K562 (cell line): ENCODE results near the gene FAM184B. TPM values are rescaled to one million over a fixed set of nuclear protein-coding genes. Genes with fewer than 3 reads are reported as not detected.

Experiments used
- ATAC-seq: fragments of 200-7000 bp; cut with Tn5 transposase; 3 replicates; pipeline ENCODE4 v1.9.1; 2020; ENCODE audit warnings: moderate library complexity
- BruUV-seq: library from RNA; stranded (reverse); fragments of 400-500 nt; replicated peaks from 2 replicates; lab custom pipeline; 2021; lab: Mats Ljungman, UMichigan
- CTCF ChIA-PET: fragments of 300-600 bp; formaldehyde crosslinking; extraction: SDS; loops from one replicate; lab custom pipeline; 2021; ENCODE audit warnings: low intra/inter-chr PET ratio; lab: Yijun Ruan, JAX
- POLR2A ChIA-PET: fragments of 300-600, 350-650 bp; sonication (Branson Sonifier 250); formaldehyde crosslinking; extraction: SDS; loops from one replicate; lab custom pipeline; 2021; ENCODE audit warnings: antibody characterized with exemption, inconsistent platforms; lab: Yijun Ruan, JAX
- DNase-seq, 4 experiments: peaks; one replicate each; pipeline versions ENCODE4 v3.0.0 to v3.0.0-alpha.2; 2011 to 2018; ENCODE audit warnings: low spot score in 3 of 4, mixed read lengths in 3 of 4; ENCODE audit errors: extremely low read depth in 1 of 4
- FAIRE-seq: peaks from 2 replicates; lab custom pipeline; 2011; peaks lifted over from hg19 to GRCh38; lab: Jason Lieb, UNC
- H2AFZ ChIP-seq: 2 replicates; pipeline ENCODE4 v1.6.0; 2011; ENCODE audit warnings: low read depth, low read length, control low read depth, inconsistent platforms
- H3K27ac ChIP-seq: fragments of 200-600 bp; 3 replicates; pipeline ENCODE4 v1.8.0; 2011; ENCODE audit warnings: low read depth, mild to moderate bottlenecking, control low read depth, inconsistent platforms, low read length, moderate library complexity, mixed read lengths; ENCODE audit errors: extremely low read depth
- H3K27me3 ChIP-seq, 2 experiments: fragments of 300-600 bp in 1 of 2; 2 replicates in 1 of 2; 3 replicates in 1 of 2; pipeline versions ENCODE4 v1.6.0 to v1.8.0; 2011; ENCODE audit warnings: inconsistent platforms in 2 of 2, low read length in 2 of 2, mild to moderate bottlenecking in 1 of 2, mixed read lengths in 1 of 2, moderate library complexity in 1 of 2; ENCODE audit not compliant: control insufficient read depth in 2 of 2, insufficient read depth in 2 of 2
- H3K36me3 ChIP-seq: fragments of 300-600 bp; 3 replicates; pipeline ENCODE4 v1.8.0; 2011; ENCODE audit warnings: mild to moderate bottlenecking, low read length, inconsistent platforms; ENCODE audit not compliant: control insufficient read depth, insufficient read depth
- H3K4me1 ChIP-seq, 2 experiments: fragments of 200-600 bp in 1 of 2; replicated peaks in 1 of 2; 2 replicates in 1 of 2; 3 replicates in 1 of 2; pipeline versions ENCODE4 v1.5.1 to v1.8.0; 2011; ENCODE audit warnings: inconsistent platforms in 2 of 2, low read length in 2 of 2, mild to moderate bottlenecking in 1 of 2, mixed read lengths in 1 of 2, moderate library complexity in 1 of 2; ENCODE audit not compliant: control insufficient read depth in 2 of 2, insufficient read depth in 2 of 2
- H3K4me2 ChIP-seq: 2 replicates; pipeline ENCODE4 v1.6.1; 2011; ENCODE audit warnings: low read length, control low read depth, inconsistent platforms, mixed read lengths; ENCODE audit not compliant: insufficient read depth
- H3K4me3 ChIP-seq: fragments of 200-600 bp; sonication (generic), shearing (Covaris generic); 2 replicates; pipeline ENCODE4 v1.5.1; 2016; ENCODE audit warnings: control low read depth, inconsistent platforms
- H3K79me2 ChIP-seq: fragments of 200-600 bp; 3 replicates; pipeline ENCODE4 v1.8.0; 2011; ENCODE audit warnings: low read length, inconsistent platforms; ENCODE audit not compliant: control insufficient read depth, insufficient read depth
- H3K9ac ChIP-seq, 2 experiments: 2 replicates each; pipeline versions ENCODE4 v1.6.0 to v1.6.1; 2011; ENCODE audit warnings: low read depth in 2 of 2, low read length in 2 of 2, control low read depth in 1 of 2, inconsistent platforms in 1 of 2, mild to moderate bottlenecking in 1 of 2, mixed read lengths in 1 of 2; ENCODE audit not compliant: insufficient read depth in 1 of 2
- H3K9me1 ChIP-seq: one replicate; pipeline ENCODE4 v1.6.0; 2011; ENCODE audit warnings: inconsistent platforms, mild to moderate bottlenecking, low read length, moderate library complexity; ENCODE audit not compliant: control insufficient read depth, insufficient read depth
- H3K9me3 ChIP-seq: replicated peaks from 2 replicates; pipeline ENCODE4 v1.5.1; 2011; ENCODE audit warnings: low read depth, low read length, inconsistent platforms; ENCODE audit not compliant: control insufficient read depth, insufficient read depth
- H4K20me1 ChIP-seq: replicated peaks from 2 replicates; pipeline ENCODE4 v1.6.1; 2011; ENCODE audit warnings: low read length, inconsistent platforms, mixed read lengths; ENCODE audit not compliant: control insufficient read depth, insufficient read depth
- RAD21 ChIP-seq, 2 experiments: fragments of 250-450 bp in 1 of 2; fragments of 450-650 bp in 1 of 2; sonication (Bioruptor Pico) in 1 of 2; formaldehyde crosslinking in 1 of 2; IDR thresholded peaks in 1 of 2; conservative IDR thresholded peaks in 1 of 2; 2 replicates each; pipeline versions ENCODE4 v1.4.0 to v1.8.0; 2020 to 2022; ENCODE audit warnings: mild to moderate bottlenecking in 2 of 2, moderate library complexity in 1 of 2
- ZNF174 ChIP-seq: fragments of 250-450 bp; sonication (Bioruptor Pico); IDR thresholded peaks from 2 replicates; pipeline ENCODE4 v1.4.0; 2020; ENCODE audit warnings: mild to moderate bottlenecking
- ZNF175 ChIP-seq: fragments of 200-800 bp; sonication (Bioruptor generic); IDR thresholded peaks from 2 replicates; pipeline ENCODE4 v1.6.1; 2016; ENCODE audit warnings: low read depth, mild to moderate bottlenecking, missing genetic modification characterization, missing compliant biosample characterization
- ZNF239 ChIP-seq: fragments of 250-450 bp; sonication (Bioruptor Pico); IDR thresholded peaks from 2 replicates; pipeline ENCODE4 v1.4.0; 2020; ENCODE audit warnings: mild to moderate bottlenecking
- WGBS: fragments of 100-300 bp; shearing (Covaris generic); methylation state at CpG from one replicate; pipeline ENCODE4 v1.1.6; 2016; ENCODE audit warnings: low coverage, mixed read lengths; ENCODE audit not compliant: insufficient coverage; ENCODE audit errors: missing lambda C conversion rate; 5-methylcytosine and 5-hydroxymethylcytosine counted together
- in situ Hi-C: fragments of 300-500 bp; cut with MboI; formaldehyde crosslinking; loops from 4 replicates; pipeline ENCODE4 v1.15.0; 2018; ENCODE audit warnings: inconsistent platforms, mixed read lengths
- intact Hi-C: fragments of 100-400 bp; cut with micrococcal nuclease; formaldehyde crosslinking; loops from 2 replicates; pipeline ENCODE4 v1.14.2; 2022
- polyA plus RNA-seq, 8 experiments: library from polyadenylated mRNA; depleted of rRNA in 4 of 8; stranded (reverse) in 5 of 8; unstranded in 3 of 8; fragments of >200 nt; fragmentation: Nextera tagmentation in 2 of 8; fragmentation: Illumina TruSeq in 1 of 8; extraction: Ambion mirVana in 2 of 8; extraction: Trizol in 1 of 8; gene quantifications; 2 replicates each; pipeline versions ENCODE4 v1.2.1 to v1.2.3, GENCODE V29; 2011 to 2014; ENCODE audit warnings: inconsistent platforms in 1 of 8, missing spikeins in 1 of 8
- total RNA-seq, 7 experiments: library from RNA; depleted of rRNA in 6 of 7; stranded (reverse); fragments of >200 nt in 6 of 7; fragmentation: Illumina TruSeq in 2 of 7; extraction: Trizol in 2 of 7; gene quantifications; 2 replicates each; pipeline versions ENCODE4 v1.2.1 to v1.2.3, GENCODE V29; 2011 to 2021; ENCODE audit warnings: low replicate concordance in 1 of 7
- TF ChIP-seq, protein P1 (sequence below), 3 experiments: IDR thresholded peaks in 2 of 3; conservative IDR thresholded peaks in 1 of 3; 2 replicates each; pipeline ENCODE4 v1.5.1; 2011 to 2012; ENCODE audit warnings: low read length in 3 of 3, mild to moderate bottlenecking in 3 of 3, control low read depth in 2 of 3, improper control_type of control experiment in 1 of 3, inconsistent platforms in 1 of 3, low read depth in 1 of 3, mixed read lengths in 1 of 3, moderate library complexity in 1 of 3; ENCODE audit not compliant: insufficient read depth in 2 of 3

The FAM184B gene
- total and polyA plus RNA-seq, 9 of the 15 experiments (the other 6 are each of a cell fraction or from before 2014, with no cell fraction given): not detected

DNA sequence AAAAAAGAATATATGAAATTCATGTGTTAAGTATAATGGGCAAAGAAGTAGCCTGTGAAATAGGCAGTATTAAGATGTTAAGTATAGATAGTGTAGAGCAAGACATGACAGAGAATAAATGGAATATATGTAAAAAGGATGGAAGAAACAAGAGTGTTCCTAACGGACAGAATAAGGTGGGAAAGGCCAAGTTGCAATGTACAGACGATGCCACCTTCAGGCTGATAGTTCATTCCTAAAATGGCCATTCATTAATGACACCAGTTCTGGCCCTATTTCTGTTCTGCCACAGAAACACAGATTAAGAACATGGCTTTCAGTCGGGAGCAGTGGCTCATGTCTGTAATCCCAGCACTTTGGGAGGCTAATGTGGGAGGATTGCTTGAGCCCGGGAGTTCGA lies 4.4 kb upstream of the FAM184B start:
- ChIA-PET CTCF (no interaction called here), POLR2A (no interaction called here)
- DNase-seq: no peak
- no peak for TF ChIP-seq ZNF175 (CRISPR knock-in tag)
- TF ChIP-seq ZNF239: no peak
- TF ChIP-seq RAD21 (CRISPR knock-in tag; conservative IDR thresholded peaks at IDR 0.05 in 1 of 2, IDR thresholded peaks at IDR 0.05 in 1 of 2): peak in 1 of 2 experiments; percentile 56; a peak in 1 of 4 replicates
- TF ChIP-seq, protein P1, sequence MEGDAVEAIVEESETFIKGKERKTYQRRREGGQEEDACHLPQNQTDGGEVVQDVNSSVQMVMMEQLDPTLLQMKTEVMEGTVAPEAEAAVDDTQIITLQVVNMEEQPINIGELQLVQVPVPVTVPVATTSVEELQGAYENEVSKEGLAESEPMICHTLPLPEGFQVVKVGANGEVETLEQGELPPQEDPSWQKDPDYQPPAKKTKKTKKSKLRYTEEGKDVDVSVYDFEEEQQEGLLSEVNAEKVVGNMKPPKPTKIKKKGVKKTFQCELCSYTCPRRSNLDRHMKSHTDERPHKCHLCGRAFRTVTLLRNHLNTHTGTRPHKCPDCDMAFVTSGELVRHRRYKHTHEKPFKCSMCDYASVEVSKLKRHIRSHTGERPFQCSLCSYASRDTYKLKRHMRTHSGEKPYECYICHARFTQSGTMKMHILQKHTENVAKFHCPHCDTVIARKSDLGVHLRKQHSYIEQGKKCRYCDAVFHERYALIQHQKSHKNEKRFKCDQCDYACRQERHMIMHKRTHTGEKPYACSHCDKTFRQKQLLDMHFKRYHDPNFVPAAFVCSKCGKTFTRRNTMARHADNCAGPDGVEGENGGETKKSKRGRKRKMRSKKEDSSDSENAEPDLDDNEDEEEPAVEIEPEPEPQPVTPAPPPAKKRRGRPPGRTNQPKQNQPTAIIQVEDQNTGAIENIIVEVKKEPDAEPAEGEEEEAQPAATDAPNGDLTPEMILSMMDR (IDR thresholded peaks at IDR 0.05 in 2 of 3, conservative IDR thresholded peaks at IDR 0.05 in 1 of 3; ENCODE audit: insufficient read depth in 2 of 3, low read depth in 1 of 3, low read length in 3 of 3): peak in 1 of 3 experiments; percentile 31; a peak in 2 of 6 replicates
- TF ChIP-seq ZNF174 (CRISPR knock-in tag): no peak
- intact Hi-C loops (loop anchor here (2.0 kb wide), 1 partner anchor 237 kb away; no protein-coding TSS in a partner anchor), in situ Hi-C loops (no loop called here)
- ATAC-seq: peak; percentile 70
- Histone ChIP-seq H2AFZ (no peak overlapping the region), H3K27ac (no peak overlapping the region), H4K20me1 (no peaks in the 10 kb centered on the region), H3K9me3 (no peaks in the 10 kb centered on the region), H3K27me3 (peaks cover 4 to 18% of the 10 kb centered on the region in 2 experiments; a peak in 3 of 5 replicates), H3K4me1 (peaks cover 0 to 10% of the 10 kb centered on the region in 2 experiments; a peak in 1 of 5 replicates), H3K36me3 (no peaks in the 10 kb centered on the region), H3K79me2 (no peaks in the 10 kb centered on the region), H3K4me3 (no peak overlapping the region), H3K4me2 (no peak overlapping the region; the same call in 1 of the 2 replicates), H3K9ac (no peak overlapping the region), H3K9me1 (no peaks in the 10 kb centered on the region)
- FAIRE-seq: peak; percentile 72
- 0% methylated on average over 5 of the region's 5 CpGs for WGBS
- no TSS peak for BruUV-seq
